Posterior vena cava (tissue), 2 donors: Measurements from ENCODE around the gene ASCL1. TPM values are rescaled to one million over a fixed set of nuclear protein-coding genes. Genes with fewer than 3 reads are reported as not detected.

Source experiments
- DNase-seq: peaks from one replicate; pipeline ENCODE4 v3.0.0-alpha.2; 2020; ENCODE audit warnings: low spot score
- intact Hi-C, 2 donors: fragments of 100-400 bp; cut with DNase I; formaldehyde crosslinking; loops; one replicate each; pipeline versions ENCODE4 v1.14.1 to v1.14.2; 2022 to 2023
- total RNA-seq, 2 donors: library from RNA; stranded (reverse); fragmentation: NEBNext Ultra II Directional; extraction: Animal tissue kit (Norgen Biotek cat#: 25700); gene quantifications; one replicate each; pipeline ENCODE4 v1.2.1, GENCODE V29; 2021
- donor health status: DM: yes; HTN: yes; CAD: no.
- donor health status: DM: yes; HTN: yes; CAD: no.

ASCL1 gene
- total RNA-seq, 2 donors from 2014 or later: not detected

DNA sequence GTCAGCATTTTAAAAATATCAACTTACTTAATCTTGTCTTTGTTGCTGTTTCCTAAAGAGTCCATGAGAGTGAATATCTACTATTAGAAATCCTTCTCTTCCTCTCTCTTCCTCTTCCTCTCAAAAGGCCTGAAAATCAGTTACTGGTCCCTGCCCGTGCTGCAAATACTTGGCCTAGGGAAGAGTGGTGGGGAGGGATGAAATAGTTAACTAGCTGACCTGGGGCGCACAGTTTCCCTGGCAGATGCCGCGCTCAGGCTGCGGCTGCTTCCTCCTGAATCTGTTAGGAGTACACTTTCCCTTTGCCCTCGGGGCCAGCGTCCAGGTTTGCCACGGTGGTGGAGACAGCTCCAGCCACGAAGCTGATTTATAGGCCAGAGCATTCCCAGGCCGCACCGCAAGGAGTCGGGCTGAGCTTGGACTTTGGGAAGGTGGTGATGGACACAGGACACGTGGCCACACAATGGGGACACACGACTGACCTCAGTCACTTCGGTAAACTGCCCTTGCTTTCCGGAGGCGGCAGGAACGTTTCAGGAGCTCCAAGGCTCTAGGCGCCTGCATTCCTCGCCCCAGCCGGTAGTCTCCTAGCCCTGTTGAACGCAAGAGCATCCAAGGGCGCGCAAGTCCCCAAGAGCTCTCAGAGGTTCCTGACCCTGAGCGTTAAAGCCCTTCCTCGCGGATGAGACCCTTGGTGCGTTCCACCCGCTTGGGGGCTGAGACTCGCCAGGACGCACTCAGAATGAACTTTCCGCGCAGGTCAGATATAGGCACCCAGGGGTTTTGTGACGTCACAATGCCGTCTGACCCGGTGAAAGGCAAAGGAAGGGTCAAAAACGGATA lies 7.1 kb upstream of the ASCL1 start:
- intact Hi-C loops: loop anchor here in 1 of 2 donors (5.0 kb wide), 1 partner anchor 1858 kb away; no protein-coding TSS in a partner anchor
- DNase-seq: no peak

DNA sequence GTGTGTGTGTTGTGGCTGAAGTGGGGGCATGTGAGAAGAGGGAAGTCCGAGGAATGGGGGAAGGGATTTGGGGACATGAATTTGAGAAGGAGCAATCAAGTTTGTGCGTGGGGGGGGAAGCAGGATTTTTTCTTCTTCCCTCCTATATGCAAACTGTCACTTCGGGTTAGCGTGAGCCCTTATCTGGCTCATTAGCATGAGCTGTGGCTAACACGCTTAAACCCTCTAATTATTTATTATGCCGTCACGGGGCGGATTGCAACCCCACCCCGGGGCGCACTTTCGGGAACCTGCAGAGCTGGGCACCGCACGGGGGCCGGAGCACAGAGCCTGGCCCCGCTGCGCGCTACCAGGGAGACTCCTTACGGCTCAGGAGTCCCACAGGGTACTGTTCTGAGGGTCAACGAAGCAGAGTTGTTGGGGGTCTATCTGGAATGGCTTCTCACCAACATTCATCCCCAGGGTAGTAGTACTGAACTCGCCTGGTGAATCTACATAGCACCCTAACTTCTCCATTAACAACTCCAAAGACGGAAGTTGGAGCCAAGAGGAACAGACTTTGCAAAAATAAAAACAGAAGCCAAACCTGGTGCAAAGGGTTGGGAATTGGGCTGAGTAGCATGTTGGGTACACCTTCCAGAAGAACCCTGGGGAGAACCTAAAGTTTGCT lies 6.4 kb upstream of the ASCL1 start:
- no peak for DNase-seq
- intact Hi-C loops: loop anchor here in 1 of 2 donors (5.0 kb wide), 1 partner anchor 1859 kb away; no protein-coding TSS in a partner anchor

DNA sequence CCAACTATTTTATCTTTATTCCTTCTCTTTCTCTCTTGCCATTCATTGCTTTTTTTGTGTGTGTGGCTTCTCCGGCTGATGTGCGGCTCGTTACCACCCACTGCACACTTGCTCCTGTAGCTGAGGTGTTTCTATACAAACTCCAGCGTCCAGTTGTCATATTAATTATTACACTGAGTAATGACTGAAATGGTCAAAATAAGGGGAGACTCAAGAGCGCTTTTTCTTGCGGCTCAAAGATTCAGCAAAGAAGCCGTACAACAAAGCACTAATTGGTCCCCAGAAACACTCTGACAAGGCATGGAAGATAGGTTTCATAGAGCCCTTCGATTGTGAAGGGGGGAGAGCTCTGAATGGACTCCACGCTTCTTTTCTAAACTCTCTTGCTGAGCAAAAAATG lies 5.6 kb upstream of the ASCL1 start:
- intact Hi-C loops: loop anchor here in 1 of 2 donors (5.0 kb wide), 1 partner anchor 1860 kb away; no protein-coding TSS in a partner anchor
- no peak for DNase-seq

DNA sequence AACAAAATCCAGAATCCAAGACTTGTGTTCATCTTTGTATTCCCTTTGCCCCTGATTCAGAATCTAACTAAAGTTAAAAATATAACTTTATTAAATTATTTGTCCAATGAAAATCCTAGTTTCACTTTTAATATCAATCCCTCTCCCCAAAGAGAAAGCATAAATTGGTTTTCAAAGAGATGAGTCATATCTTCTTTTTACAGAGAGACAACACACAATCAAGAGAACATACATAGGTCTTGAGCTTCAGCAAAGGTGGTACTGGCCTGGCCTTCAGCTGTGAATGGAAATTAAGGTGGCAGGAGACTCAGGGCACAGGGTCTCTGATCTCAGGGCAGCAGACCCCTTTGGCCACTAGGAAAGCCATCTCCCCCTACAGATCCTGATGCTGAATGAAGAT lies 4.3 kb upstream of the ASCL1 start:
- no peak for DNase-seq
- intact Hi-C loops: loop anchor here in 1 of 2 donors (5.0 kb wide), 1 partner anchor 1861 kb away; no protein-coding TSS in a partner anchor

DNA sequence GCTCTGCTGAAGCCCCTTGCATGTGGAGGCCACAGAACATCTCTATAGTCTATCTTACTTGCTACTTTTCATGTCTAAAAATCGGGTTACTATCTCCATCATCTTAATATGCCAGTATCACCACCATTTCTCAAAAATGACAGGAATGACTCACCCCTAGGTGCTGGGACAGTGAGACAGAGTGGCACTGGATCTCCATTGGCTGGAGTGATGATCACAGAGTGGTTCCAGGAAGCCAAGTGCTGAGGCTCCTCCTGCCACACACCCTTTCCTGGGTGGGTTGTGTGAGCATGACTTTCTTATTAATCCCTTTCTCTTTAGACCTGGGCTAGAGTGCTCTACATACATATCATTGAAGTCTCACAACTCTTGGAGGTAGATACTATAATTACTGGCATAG lies 3.3 kb upstream of the ASCL1 start:
- no peak for DNase-seq
- intact Hi-C loops: loop anchor here in 1 of 2 donors (5.0 kb wide), 1 partner anchor 1862 kb away; no protein-coding TSS in a partner anchor

DNA sequence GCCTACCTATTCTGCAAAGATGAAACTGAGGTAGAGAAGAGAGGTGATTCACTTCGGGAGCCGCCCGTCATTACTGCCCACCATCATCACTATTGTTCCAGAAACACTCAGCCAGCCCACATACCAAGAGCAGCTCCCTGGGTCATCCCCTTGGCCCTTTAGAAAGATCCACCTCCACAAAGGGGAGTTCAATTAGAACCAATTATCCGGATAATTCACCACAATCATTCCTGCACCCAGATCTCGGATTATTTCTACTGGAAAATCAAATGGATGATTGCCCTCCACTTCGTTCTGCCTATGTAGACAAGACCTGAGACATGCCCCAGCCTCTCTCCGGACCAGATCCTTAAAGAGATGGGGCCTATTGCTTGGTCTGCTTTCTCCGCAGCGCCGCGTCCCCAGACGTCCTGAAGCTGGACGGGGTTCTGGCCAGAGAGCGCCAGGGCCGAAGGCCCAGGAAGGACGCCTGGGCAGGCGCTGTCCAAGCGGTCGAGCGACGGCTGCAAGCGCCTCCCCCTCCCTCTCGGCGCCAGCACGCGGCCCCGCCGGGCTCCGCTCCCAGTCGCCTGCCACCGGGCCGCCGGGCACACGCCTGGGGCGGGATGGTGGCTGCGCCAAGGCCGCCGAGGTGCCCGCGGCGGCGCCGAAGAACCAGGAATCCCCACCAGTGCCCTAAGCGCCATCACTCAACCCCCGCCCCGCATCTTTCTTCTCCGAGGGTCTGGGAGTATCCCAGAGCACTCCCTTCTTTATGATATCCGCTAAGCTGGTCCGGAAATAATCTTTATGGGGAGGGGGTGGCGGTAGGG lies 1.3 kb upstream of the ASCL1 start:
- intact Hi-C loops: no loop called here
- no peak for DNase-seq

DNA sequence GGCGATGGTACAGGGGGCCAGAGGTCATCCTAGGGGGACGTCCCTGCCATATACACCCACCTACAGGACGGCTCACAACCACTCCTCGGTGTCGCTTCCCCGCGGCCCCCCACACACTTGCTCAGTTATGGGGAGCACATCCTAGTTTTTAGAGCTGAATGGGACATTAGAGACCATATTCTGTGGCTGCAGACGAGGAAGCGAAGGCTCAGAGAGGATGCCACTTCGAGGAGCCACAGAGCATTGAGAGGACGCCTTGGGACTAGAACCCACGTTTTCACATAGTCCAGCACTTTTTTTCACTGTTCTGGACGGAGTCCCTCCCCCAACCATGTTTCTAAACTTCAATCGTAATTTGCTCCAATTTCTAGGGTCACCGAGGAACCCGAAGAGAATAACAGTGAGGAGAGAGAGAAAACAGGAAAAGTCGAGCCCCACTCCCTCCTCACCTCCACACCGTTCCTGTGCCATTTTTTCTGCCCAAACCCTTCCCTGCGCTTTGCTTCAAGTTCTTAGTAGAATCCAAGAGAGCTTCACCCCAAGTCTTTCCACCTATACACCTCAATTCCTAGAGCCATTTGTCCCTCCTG lies 641 bp upstream of the ASCL1 start:
- intact Hi-C loops: no loop called here
- no peak for DNase-seq

DNA sequence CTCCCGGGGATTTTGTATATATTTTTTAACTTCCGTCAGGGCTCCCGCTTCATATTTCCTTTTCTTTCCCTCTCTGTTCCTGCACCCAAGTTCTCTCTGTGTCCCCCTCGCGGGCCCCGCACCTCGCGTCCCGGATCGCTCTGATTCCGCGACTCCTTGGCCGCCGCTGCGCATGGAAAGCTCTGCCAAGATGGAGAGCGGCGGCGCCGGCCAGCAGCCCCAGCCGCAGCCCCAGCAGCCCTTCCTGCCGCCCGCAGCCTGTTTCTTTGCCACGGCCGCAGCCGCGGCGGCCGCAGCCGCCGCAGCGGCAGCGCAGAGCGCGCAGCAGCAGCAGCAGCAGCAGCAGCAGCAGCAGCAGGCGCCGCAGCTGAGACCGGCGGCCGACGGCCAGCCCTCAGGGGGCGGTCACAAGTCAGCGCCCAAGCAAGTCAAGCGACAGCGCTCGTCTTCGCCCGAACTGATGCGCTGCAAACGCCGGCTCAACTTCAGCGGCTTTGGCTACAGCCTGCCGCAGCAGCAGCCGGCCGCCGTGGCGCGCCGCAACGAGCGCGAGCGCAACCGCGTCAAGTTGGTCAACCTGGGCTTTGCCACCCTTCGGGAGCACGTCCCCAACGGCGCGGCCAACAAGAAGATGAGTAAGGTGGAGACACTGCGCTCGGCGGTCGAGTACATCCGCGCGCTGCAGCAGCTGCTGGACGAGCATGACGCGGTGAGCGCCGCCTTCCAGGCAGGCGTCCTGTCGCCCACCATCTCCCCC lies 777 bp downstream of the ASCL1 start:
- intact Hi-C loops: no loop called here
- no peak for DNase-seq

DNA sequence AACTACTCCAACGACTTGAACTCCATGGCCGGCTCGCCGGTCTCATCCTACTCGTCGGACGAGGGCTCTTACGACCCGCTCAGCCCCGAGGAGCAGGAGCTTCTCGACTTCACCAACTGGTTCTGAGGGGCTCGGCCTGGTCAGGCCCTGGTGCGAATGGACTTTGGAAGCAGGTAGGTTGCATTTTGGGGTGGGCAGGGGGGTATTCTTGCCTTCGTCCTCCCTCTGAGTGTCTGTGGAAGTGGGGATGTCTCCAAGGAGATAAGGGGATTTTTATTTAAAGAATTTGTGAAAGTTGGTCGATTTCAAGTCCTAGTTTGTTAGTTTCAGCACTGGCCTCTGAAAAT lies 1.3 kb downstream of the ASCL1 start:
- intact Hi-C loops: no loop called here
- DNase-seq: no peak

DNA sequence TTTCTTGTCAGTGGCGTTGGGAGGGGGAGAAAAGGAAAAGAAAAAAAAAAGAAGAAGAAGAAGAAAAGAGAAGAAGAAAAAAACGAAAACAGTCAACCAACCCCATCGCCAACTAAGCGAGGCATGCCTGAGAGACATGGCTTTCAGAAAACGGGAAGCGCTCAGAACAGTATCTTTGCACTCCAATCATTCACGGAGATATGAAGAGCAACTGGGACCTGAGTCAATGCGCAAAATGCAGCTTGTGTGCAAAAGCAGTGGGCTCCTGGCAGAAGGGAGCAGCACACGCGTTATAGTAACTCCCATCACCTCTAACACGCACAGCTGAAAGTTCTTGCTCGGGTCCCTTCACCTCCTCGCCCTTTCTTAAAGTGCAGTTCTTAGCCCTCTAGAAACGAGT lies 1.9 kb downstream of the ASCL1 start:
- DNase-seq: no peak
- intact Hi-C loops: no loop called here

DNA sequence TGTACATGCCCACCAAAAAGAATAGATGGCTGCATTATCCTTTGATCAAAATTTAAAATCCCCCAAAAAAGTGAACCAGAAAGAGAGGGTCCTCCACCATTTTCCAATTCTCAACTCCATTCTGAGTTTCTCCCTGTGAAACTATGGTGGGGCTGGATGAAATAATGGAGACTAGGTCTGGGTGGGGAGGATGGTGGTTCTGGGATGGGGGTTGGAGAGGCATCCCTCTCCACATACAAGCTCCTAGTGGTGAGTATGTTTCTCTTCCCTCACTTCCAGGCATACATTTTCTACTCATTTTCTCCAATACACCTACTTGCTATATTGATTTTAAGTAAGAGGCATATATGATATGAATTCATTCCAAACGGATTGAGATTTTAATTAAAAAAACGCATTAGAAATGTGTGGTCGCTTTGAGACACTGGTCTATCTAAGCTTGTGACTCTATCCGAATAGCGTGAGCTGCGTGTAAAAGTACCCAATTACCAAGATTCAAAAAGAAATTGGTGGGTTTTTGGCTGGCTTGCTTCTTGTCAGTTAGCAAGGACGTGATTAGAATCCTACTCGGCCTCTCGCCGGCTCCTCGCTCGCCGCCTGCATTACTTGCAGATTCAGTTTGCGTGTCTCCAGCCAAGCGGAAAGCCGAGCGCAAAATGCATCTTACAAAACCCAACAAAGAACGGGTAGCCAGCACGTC lies 3.4 kb downstream of the ASCL1 start:
- no peak for DNase-seq
- intact Hi-C loops: no loop called here

DNA sequence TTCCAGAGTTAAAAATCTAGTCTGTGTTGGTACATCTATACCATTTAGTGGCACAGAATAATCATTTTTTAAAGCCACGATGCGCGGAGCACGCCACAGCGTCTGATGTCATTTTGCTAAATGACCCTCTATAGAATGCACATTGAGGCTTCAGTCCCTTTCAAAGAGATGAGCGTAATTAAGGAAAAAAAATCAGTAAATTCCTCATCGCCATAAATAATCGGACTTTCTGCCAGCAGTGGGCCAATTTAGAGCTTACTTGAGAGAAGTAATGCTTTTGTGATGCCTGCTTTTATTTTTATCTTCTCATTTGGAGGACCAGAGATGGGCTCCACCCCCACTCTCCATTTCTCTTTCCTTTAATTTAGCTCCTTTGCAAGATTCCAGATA lies 4.0 kb downstream of the ASCL1 start:
- intact Hi-C loops: no loop called here
- no peak for DNase-seq

DNA sequence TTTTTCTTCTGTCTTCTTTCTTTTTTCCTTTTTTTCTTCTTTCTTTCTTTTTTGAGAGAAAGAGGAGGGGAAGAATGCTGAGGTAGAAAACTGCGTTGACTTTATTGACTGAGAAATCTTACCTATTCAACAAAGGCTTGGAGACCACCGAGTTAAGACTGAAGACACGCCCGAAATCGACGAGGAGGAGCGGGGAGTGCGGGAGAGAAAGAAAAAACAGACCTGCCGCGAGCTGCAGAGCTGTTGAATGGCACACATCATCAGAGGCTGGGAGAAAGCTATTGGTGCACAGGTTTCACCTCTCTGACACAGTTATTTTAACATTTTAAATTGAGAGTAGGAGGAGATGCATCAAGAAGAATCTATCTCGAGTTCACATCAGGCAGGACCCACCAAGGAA lies 5.1 kb downstream of the ASCL1 start:
- no peak for DNase-seq
- intact Hi-C loops: no loop called here

DNA sequence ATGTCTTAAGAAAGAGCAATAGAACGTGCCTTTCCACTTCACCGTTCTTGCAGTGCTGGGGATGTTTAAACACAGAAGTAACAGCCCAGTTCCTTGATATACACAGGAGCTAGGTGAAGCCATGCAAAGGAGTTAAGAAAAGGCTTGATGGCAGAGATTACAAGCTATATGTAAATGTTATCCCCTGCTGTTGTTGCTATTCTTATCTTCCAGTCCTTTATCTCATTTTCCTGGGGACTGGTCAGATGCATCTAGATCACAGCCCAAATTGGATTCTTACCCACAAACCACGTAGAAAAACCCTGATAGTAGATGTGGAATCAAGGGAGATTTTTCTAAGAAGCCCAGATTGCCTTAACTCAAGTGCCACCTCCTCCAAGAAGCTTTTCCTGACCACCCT lies 5.5 kb downstream of the ASCL1 start:
- no peak for DNase-seq

DNA sequence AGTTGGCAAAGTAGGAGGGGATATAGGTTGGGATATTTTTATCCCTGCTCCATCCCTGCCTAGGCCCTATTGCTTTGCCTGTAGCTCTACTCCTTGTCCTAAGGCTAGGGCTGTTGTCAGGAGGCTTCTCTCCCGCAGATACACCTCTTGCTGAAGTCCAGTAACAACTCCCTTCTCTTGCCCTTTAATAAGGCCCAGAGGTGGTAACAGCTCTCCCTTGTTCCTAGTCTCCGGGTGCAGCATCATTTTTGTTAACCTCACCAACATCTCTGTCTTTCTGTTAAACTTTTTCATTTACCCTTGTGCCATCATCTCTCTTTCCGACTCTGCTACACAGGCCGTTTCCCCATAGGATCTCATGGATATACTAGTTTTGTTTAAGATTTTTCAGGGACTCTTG lies 6.3 kb downstream of the ASCL1 start:
- DNase-seq: no peak
- intact Hi-C loops: no loop called here

More for the DNA sequence above, 5.5 kb downstream of the ASCL1 start:
- intact Hi-C loops: no loop called here

DNA sequence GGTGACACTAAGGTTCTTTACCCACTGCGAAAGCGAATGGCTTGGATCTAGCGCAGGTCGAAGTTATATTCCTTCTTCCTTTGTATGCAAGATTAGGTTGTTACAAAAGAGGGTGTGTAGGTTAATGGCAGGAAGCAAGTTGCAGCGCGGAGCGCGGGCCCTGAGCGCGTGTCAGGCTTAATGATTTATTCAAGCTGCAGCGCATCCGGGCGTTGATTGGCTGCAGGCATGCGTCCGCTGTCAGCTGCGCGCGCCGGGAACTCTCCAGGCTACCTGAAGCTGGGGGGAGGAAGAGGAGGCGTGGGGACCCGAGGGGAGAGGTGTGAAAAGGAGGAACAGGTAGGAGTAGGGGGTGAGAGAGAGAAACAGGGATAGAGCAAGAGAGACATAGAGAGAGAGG lies 7.4 kb downstream of the ASCL1 start:
- no peak for DNase-seq
- intact Hi-C loops: no loop called here

DNA sequence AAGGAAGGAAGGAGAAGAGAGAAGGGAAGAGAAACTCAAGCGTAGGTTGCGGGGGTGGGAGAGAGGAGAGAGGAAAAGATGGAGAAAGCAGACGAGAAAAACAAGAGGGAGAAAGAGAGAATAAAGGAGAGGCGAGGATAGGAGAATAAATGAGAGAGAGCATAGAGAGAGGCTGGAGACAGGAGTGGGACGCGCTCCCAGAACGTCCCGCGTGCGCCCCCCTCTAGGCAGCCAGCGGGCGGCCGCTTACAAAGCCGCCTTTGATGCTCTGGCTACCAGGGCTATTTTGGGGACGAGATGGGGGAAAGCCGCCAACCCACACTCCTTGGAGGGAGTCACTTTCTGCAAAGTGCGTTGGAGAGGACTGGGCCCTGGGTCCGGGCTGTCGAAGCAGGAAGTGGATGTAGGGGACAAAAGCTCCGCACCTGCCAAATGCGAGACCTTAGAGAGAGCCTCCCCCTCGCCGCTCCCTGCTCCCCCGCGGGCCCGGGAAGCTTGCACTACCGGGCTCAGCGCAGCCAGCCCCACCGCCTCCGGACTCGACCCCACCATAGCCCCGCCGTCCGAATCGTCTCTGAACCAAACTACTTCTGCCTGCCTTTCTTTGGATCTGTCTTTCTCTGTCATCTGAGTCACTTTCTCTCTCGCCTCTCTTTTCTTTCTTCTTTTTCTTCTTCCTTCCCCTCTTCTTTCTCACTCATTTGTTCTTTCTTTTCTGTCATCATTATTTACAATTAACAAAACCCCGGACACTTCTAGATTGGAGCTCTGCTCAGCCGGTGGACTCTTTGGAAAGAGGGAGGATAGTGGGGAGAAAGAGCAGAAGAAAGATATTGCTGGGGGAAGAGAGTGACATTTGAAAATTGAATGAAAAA lies 8.0 kb downstream of the ASCL1 start:
- intact Hi-C loops: no loop called here

More for the DNA sequence above, 8.0 kb downstream of the ASCL1 start:
- no peak for DNase-seq
